Stimulated activated CD4-positive, alpha-beta T cell treated with anti-CD3 and anti-CD28 coated beads, TNF-alpha, amount 100 ng/mL, for 24 hours (primary cell): ENCODE measurements around the gene VSIR.

Experiments used
- DNase-seq, 3 experiments: peaks; one replicate each; pipeline ENCODE4 v3.0.0-alpha.2; 2020; ENCODE audit warnings: low read depth in 3 of 3

Gene VSIR

GRCh38 chr10:71763352-71764127, 9.8 kb downstream of the VSIR start:
- DNase-seq, result no peak

- DNase-seq, result no peak
These were observed 11.0 kb downstream of the VSIR start for GRCh38 chr10:71762324-71762723.

DNA sequence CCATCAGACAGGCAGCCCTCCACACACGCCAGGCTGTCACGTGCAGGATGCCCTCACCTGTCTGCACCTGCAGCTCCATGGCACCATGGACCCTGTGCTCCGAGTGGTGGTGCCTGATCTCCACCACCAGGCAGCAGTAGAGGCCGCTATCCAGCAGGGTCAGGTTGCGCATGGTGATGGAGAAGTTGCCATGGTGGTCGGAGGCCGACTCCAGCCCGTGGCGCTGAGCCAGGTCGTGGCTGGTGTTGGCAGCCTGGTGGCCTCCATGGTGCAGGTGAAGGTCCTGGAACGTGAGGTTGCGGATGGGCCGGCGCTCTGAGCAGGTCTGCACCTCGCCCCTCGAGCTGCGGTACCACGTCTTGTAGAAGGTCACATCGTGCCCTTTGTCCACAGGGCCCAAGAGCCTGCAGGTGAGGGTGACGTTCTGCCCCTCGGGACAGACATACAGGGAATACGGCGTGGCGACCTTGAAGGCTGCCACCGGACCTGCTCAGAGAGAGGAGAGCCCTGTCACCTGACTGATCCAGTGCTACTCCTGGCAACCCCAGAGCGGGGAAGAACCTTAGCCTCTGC, 11.7 kb downstream of the VSIR start:
- no peak for DNase-seq

DNA sequence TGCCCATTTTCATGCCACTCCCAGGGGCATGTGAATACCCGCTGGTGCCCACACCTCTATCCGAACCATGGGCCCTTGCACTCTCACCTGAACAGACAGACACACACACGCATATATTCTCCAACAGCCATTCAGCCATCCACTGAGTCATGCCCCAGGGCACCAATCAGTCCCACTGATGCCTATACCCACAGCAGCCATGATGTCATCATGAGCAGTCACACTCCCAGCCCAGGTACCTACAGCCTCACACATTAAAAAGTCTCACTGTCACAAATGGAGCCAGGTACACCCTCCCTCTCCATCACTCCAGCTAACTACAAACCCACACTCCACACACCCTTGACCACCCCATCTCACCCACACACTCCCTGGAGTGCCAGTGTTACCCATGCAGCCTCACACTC, 12.2 kb downstream of the VSIR start:
- DNase-seq, result peak; percentile 35 to 45 (median 43)

GRCh38 chr10:71757399-71757922, 15.9 kb downstream of the VSIR start:
- no peak for DNase-seq

DNA sequence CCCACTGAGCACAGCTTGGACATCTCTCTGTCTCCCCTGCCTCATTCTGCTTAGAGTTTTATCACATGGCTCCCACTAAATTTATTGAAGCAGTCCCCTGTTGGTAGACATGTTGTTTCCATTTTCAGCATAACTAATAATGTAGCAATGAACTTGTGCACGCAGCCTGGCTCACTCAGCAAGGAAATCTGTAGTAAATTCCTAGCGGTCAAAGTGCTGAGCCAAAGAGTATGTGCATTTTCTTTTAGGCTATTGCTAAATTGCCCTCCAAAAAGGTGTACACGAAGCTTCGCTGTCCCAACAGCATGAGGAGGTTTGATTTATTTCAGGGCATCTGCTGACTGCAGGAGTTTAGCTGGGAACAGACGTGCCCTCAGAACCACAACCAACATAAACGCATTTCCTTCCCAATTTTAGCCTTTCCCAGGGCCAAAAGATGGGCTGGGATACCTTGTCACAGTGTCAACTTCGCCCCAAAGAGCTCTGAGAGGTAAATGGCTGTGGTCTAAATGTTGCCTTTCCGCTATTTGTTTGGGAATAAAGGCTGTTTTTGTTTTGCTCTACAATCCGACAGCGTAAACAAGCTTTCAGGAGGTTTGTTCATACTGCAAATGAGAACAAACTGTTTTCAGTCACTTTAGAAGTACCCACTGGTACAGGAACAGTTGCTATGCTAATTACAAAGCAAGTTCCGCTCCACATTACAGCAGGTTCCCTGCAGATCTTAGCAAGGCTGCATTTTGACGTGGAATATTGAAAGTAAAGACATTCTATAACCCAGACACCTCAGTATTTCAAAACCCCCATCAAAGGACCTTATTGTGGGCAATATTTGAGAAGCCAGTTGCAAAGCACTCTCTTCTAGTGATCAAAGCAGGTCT, 16.8 kb downstream of the VSIR start:
- no peak for DNase-seq

GRCh38 chr10:71755179-71755879, 18.0 kb downstream of the VSIR start:
- DNase-seq, result no peak

DNA sequence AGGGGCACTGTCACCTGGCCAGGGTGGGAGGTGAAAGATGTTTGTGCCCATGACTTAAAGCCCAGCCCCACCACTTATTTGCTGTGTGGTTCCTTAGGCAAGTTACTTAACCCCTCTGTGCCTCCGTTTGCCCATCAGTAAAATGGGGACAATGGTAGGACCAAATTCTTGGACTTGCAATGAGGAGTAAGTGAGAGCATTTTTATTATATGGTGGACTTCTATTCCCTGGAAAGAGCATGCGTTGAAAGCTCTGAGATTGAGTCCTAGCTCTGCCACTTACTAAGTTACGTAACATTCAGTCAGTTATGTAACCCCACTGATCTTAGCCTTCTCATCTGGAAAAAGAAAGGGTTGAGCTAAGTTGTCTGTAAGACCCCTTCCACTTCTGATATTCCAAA, 18.8 kb downstream of the VSIR start:
- no peak for DNase-seq

GRCh38 chr10:71753960-71754505, 19.3 kb downstream of the VSIR start:
- DNase-seq, result no peak

- no peak for DNase-seq
These were observed 20.0 kb downstream of the VSIR start for GRCh38 chr10:71753091-71753959.

- no peak for DNase-seq
These were observed 20.8 kb downstream of the VSIR start for GRCh38 chr10:71752391-71753090.

- no peak for DNase-seq
These were observed 21.6 kb downstream of the VSIR start for GRCh38 chr10:71751515-71752224.

- no peak for DNase-seq
These were observed 22.3 kb downstream of the VSIR start for GRCh38 chr10:71750986-71751385.

DNA sequence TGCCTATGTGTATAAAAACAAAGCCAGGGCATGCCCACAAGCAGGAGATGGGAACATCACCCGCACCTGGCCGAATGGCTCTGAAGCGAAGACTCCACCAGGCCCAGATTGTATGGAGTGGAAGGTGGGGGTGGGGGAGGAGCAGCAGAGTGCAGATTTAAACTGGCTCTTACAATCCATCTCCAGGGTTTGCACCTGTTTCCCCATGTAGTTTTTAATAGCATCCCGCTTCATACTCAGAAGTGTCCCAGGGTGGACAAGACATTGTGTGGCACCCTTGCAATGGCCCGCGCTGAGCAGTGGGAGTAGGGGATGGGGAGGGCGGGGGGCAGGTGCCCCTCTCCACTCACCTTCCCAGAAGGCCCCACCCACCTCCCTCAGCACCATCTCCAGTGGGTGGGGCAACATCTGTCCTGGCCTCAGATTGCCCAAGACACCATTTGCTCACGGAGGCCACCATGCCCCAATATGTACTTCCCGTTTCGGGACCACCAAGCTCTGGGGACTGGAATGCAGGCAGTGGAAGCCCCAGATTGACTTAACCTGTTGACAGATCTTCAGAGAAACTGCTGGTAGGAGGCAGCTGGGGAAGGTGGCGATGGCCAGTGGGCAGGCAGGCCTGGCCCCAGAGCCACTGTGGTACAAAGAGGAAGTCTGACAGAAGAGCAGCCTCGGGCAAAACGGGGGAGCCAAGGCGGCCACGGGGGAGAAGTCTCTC, 23.0 kb downstream of the VSIR start:
- DNase-seq, result no peak

DNA sequence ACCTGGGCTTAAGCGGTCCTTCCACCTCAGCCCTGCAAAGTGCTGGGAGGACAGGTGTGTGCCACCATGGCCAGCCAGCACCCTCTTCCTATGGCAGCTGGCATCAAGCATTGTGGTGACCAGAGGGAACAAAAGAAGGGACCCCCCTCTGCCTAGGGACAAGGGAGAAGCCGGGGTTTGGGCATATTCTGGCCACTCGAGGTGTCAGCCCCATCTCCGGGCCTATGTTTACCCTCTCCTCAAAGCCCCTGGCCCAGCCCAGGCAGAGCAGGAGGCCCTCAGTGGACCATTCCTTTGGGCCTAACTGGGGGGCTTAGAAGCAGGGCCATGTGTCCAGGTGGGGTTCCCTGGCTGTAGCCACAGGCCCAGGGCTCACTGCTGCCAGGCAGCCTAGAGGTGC, 23.9 kb downstream of the VSIR start:
- DNase-seq, result no peak

GRCh38 chr10:71748671-71749191, 24.6 kb downstream of the VSIR start:
- DNase-seq, result peak; percentile 28 to 73 (median 38)

GRCh38 chr10:71747551-71748523, 25.5 kb downstream of the VSIR start:
- DNase-seq, result no peak
